ENCODE data around the gene USP47. TPM values are rescaled to one million over a fixed set of nuclear protein-coding genes. Genes with fewer than 3 reads are reported as not detected.

USP47 gene
- total RNA-seq, 1 donor: 72.7 TPM

DNA sequence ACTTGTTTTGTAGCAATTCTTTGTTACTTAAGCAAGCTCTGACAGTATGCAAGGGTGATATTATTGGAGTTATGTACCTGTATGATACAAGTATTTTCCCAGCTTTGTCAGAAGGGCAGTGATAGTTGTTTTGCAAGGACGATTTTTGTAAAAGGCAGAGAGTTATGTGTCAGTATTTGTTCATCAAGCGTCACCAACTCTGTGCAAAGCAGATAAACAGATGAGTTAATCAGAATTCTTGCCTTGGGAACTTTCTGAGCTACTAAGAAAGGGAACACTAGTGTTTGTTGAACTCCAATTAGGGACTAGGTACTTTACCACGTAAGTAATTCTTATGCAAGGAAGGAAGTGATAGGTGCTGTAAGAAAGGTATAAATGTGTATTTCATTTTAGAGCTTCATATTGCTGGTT is 1.4 kb downstream of the USP47 start:
- Histone ChIP-seq H3K36me3 (ENCODE audit: insufficient read depth, low read length) (no peaks in the 10 kb centered on the region), H3K79me2 (ENCODE audit: insufficient read depth, low read length) (peaks cover 64% of the 10 kb centered on the region), H3K4me2 (ENCODE audit: insufficient read depth, low read length) (peak overlapping the region; percentile 83), H2AFZ (ENCODE audit: low read length) (no peak overlapping the region), H3K27ac (ENCODE audit: low read depth, low read length) (peak overlapping the region; percentile 98), H3K4me1 (ENCODE audit: insufficient read depth, low read length) (peaks cover 27% of the 10 kb centered on the region), H3K4me3 (ENCODE audit: insufficient read depth, low read length) (peak overlapping the region; percentile 92), H3K27me3 (ENCODE audit: insufficient read depth, low read length) (no peaks in the 10 kb centered on the region), H4K20me1 (ENCODE audit: insufficient read depth, low read length) (peaks cover 52% of the 10 kb centered on the region), H3K9me3 (ENCODE audit: low read depth, low read length) (no peaks in the 10 kb centered on the region)
- TF ChIP-seq, protein P1, sequence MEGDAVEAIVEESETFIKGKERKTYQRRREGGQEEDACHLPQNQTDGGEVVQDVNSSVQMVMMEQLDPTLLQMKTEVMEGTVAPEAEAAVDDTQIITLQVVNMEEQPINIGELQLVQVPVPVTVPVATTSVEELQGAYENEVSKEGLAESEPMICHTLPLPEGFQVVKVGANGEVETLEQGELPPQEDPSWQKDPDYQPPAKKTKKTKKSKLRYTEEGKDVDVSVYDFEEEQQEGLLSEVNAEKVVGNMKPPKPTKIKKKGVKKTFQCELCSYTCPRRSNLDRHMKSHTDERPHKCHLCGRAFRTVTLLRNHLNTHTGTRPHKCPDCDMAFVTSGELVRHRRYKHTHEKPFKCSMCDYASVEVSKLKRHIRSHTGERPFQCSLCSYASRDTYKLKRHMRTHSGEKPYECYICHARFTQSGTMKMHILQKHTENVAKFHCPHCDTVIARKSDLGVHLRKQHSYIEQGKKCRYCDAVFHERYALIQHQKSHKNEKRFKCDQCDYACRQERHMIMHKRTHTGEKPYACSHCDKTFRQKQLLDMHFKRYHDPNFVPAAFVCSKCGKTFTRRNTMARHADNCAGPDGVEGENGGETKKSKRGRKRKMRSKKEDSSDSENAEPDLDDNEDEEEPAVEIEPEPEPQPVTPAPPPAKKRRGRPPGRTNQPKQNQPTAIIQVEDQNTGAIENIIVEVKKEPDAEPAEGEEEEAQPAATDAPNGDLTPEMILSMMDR (IDR thresholded peaks at IDR 0.05; ENCODE audit: extremely low read depth, low read depth, low read length): no peak
- DNase-seq (ENCODE audit: insufficient read length, low spot score, missing footprints): no peak

DNA sequence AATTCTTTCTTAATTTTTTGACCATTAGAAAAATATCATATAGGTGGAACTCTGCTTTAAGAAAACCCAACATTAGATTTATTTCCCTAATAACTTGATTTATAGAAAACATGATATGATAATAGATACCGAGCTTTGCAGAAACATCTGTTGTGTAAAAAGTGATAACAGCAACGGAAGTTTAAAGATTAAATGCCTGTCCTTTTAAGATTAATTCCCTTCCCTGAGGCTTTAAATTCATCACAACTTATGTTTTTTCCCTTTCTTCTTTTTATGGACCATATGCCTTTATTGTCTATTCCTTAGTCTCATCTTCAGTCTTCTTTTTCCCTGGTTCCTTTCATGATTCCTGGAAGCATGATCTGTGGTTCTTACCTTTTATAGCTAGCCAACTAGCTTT is 1.9 kb downstream of the USP47 start:
- Histone ChIP-seq H3K27ac (ENCODE audit: low read depth, low read length) (peak overlapping the region; percentile 98), H3K9me3 (ENCODE audit: low read depth, low read length) (no peaks in the 10 kb centered on the region), H3K79me2 (ENCODE audit: insufficient read depth, low read length) (peaks cover 68% of the 10 kb centered on the region), H3K4me3 (ENCODE audit: insufficient read depth, low read length) (peak overlapping the region; percentile 92), H3K27me3 (ENCODE audit: insufficient read depth, low read length) (no peaks in the 10 kb centered on the region), H4K20me1 (ENCODE audit: insufficient read depth, low read length) (peaks cover 54% of the 10 kb centered on the region), H2AFZ (ENCODE audit: low read length) (no peak overlapping the region), H3K4me1 (ENCODE audit: insufficient read depth, low read length) (peaks cover 27% of the 10 kb centered on the region), H3K36me3 (ENCODE audit: insufficient read depth, low read length) (no peaks in the 10 kb centered on the region), H3K4me2 (ENCODE audit: insufficient read depth, low read length) (peak overlapping the region; percentile 83)
- TF ChIP-seq, protein P1 (IDR thresholded peaks at IDR 0.05; ENCODE audit: extremely low read depth, low read depth, low read length): no peak
- DNase-seq (ENCODE audit: insufficient read length, low spot score, missing footprints): no peak

- TF ChIP-seq, protein P1 (IDR thresholded peaks at IDR 0.05; ENCODE audit: extremely low read depth, low read depth, low read length): no peak
- Histone ChIP-seq H2AFZ (ENCODE audit: low read length) (no peak overlapping the region), H3K27ac (ENCODE audit: low read depth, low read length) (peak overlapping the region; percentile 98), H3K4me3 (ENCODE audit: insufficient read depth, low read length) (peak overlapping the region; percentile 92), H3K4me1 (ENCODE audit: insufficient read depth, low read length) (peaks cover 33% of the 10 kb centered on the region), H3K79me2 (ENCODE audit: insufficient read depth, low read length) (peaks cover 74% of the 10 kb centered on the region), H3K36me3 (ENCODE audit: insufficient read depth, low read length) (no peaks in the 10 kb centered on the region), H3K9me3 (ENCODE audit: low read depth, low read length) (no peaks in the 10 kb centered on the region), H3K27me3 (ENCODE audit: insufficient read depth, low read length) (no peaks in the 10 kb centered on the region), H3K4me2 (ENCODE audit: insufficient read depth, low read length) (peak overlapping the region; percentile 83), H4K20me1 (ENCODE audit: insufficient read depth, low read length) (peaks cover 60% of the 10 kb centered on the region)
- no peak for DNase-seq (ENCODE audit: insufficient read length, low spot score, missing footprints)
Measured at GRCh38 chr11:11844272-11844671, 2.5 kb downstream of the USP47 start.

DNA sequence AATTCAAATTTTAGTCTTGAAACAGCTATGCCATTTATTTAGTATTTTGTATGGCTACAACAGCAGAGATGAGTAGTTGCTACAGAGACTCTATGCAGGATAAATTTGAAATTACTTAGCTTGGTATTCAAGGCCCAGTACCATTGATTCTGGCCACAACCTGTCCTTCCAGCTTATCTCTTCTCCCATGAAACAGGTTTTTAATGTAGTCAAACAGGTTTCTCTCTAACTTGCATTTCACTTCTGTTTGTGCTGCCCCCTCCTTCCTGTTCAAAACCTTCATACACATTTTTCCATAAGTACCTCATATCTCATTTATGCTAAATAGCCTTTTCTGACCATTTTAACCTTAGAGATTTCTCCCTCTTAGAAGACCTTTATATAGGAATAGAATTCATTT is 3.3 kb downstream of the USP47 start:
- DNase-seq (ENCODE audit: insufficient read length, low spot score, missing footprints): no peak
- H3K27ac ChIP-seq (ENCODE audit: low read depth, low read length): peak overlapping the region; percentile 98
- H3K4me1 ChIP-seq (ENCODE audit: insufficient read depth, low read length): peaks cover 41% of the 10 kb centered on the region
- H3K79me2 ChIP-seq (ENCODE audit: insufficient read depth, low read length): peaks cover 82% of the 10 kb centered on the region
- H3K4me2 ChIP-seq (ENCODE audit: insufficient read depth, low read length): peak overlapping the region; percentile 83
- H3K9me3 ChIP-seq (ENCODE audit: low read depth, low read length): no peaks in the 10 kb centered on the region
- TF ChIP-seq, protein P1 (IDR thresholded peaks at IDR 0.05; ENCODE audit: extremely low read depth, low read depth, low read length): no peak
- H3K36me3 ChIP-seq (ENCODE audit: insufficient read depth, low read length): no peaks in the 10 kb centered on the region
- no peak overlapping the region for H3K4me3 ChIP-seq (ENCODE audit: insufficient read depth, low read length)
- H2AFZ ChIP-seq (ENCODE audit: low read length): no peak overlapping the region
- H3K27me3 ChIP-seq (ENCODE audit: insufficient read depth, low read length): no peaks in the 10 kb centered on the region
- H4K20me1 ChIP-seq (ENCODE audit: insufficient read depth, low read length): peaks cover 67% of the 10 kb centered on the region
